HG03432 (cell line): Measurements from ENCODE around the gene MPZL2.
A peak's percentile ranks its signal among the peaks of the same experiment; 100 is the strongest.

Experiments
- ATAC-seq: cut with Tn5 transposase; IDR thresholded peaks from one replicate; pipeline ENCODE4 v1.9.1; 2021; ENCODE audit warnings: mild to moderate bottlenecking, moderate library complexity; ENCODE audit not compliant: unreplicated experiment

The MPZL2 gene

GRCh38 chr11:118283756-118284350 is 19.8 kb upstream of the MPZL2 start:
- ATAC-seq: no peak

DNA sequence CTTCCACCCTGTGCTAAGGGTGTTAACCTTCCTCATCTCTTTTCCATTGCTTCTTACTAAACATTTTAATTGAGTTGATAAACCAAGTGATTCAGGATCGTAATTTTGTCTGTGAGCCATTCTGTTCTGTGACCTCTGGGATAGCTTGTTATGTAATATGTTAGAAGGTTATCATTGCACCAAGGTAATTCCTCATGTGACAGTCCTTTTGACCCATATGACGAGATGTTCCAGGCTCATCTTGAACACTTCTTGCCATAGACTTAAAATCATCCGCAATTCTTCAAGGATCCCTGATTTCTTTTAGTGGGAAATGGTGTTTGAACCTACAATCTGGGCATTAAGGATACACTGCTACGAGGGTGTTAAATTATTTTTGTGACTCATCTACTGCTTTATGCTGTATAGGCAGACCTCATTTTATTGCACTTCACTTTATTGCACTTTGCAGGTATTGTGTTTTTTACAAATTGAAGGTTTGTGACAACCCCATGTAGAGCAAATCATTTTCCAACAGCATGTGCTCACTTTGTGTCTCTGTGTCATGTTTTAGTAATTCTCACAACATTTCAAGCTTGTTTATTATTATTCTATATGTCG is 19.0 kb upstream of the MPZL2 start:
- ATAC-seq: no peak

- no peak for ATAC-seq
These were observed 18.5 kb upstream of the MPZL2 start for GRCh38 chr11:118282606-118283005.

GRCh38 chr11:118281284-118281683 is 17.2 kb upstream of the MPZL2 start:
- no peak for ATAC-seq

DNA sequence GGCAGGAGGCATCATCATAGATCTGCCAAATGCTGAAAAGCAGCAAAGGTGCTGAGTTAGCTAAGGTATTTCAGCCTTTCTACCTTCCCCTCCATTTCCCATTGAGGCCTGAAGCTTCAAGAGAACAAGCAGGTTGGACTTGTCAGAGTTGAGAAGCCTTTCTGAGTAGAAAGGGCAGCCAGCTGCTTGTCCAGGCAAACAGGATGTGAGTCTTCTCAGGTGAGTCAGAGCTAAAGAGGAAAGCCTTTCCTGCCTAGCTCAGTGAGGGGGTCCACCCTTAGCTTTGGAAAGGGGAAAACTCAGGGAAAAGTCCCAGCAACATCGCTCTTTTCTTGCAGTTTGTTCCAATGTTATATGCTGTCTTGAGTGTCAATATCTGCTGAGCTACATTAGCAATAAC is 13.2 kb upstream of the MPZL2 start:
- no peak for ATAC-seq

DNA sequence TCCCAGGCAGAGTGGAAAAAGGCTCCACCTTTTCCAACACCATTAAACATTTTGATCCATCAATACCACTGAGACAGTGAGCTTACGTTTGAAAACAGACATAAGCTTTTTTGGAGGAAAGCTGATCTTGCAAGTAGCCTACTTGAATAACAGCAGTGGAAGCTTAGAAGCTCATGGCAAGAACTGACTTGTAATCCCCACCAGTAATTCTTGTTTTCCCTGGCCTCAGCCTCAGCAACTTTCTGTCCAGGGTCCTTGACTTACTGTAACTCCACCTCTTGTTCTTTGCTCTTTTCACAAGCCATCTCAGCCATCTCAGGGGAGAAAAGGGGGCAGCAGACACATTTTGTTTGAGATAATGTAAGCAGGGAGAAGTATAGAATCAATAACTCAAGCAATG is 12.3 kb upstream of the MPZL2 start:
- no peak for ATAC-seq

GRCh38 chr11:118275176-118275575 is 11.1 kb upstream of the MPZL2 start:
- ATAC-seq: no peak

DNA sequence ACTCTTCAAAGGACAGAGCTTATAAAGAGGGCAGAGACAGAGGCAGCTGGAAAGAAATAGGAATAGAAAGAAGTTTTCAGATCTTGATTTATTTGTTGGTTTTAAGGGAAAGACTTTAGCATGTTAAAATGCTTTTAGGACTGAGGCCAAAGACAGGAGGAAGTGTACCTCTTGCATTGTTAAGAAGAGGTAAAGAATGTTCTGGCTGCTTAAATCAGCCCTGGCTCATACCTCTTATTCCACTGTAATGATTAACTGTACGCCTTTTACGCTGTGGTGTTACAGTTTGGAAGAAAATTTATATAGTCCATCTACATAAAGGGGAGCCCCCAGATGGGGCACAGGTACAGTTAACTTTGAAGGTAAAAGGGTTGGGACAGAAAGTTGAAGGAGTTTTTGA is 10.1 kb upstream of the MPZL2 start:
- ATAC-seq: no peak

DNA sequence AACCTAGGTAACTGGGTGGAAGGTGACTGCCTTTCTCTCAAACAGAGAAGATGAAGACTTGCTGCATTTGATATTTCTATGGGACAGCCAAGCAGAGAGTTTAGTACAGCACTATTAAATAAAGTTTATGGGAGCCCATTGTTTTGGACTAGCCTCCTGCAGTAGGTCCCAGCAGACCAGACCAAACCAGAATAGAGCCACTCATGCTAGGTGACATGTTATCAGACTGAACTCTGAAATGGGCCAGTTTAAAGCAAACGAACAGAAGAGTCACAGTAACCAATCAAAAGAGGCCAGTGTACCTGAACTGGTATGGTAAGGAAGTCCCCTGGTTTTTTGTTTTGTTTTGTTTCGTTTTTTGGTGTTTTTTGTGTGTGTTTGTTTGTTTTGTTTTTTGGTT is 7.9 kb upstream of the MPZL2 start:
- no peak for ATAC-seq

DNA sequence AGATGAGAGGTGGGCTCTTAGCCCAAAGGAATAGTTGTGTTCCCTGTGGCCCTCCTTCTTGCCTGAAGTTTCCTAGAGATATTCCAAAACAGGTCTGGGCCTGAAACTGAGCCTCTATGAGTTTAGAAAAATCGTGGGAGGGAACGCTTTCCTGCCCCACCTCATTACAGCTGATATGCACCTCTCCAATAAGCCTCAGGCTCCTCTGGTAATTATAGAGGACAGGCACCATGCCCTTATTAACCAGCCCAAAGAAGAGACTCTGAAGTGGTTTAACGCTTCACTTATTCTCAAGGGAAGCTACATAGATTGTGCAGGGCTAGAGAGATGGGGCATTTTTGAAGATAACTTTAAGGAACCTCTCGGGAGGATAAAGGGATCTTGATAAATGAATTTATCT is 3.4 kb upstream of the MPZL2 start:
- no peak for ATAC-seq

GRCh38 chr11:118265954-118266353 is 1.9 kb upstream of the MPZL2 start:
- ATAC-seq: no peak

DNA sequence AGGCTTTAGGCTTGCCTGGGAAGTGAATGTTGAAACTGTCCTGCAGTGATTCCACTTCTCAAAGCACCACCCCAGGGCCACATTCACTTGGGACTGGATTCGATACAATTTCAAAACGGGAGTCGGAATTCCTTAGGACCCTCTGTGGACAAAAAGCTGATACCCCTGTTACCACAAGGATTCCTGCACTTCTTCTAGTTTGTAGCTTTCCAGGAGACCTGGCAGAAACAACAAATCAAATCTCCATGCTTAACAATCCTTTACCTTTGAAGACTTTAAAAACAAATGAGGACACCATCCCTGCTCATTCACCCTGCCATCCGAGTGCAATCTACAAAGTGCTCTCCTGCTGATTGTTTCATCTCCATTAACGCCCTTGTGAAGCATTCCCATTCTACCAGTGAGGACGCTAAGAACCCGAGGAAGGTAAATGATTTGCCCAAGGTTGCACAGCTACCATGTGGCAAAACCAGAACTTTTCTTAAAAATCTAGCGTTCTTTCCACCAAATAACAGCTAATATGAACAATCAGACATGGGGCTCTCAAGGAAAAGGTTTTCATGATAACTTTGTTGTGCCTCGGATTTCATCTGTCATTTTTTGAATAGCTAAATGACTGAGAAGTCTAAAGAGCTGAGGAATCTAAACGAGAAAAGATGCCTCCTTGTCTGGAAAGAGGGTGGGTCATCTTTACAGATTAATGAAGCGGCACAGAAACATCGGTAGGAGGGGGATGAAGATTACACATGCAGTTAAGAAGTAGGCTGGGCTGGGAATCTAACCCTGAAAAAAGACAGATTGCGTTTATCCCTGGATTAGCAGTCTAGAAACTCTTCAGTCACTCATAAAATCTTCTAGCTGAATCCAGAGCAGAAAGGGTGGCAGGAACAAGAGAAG is 720 bp upstream of the MPZL2 start:
- ATAC-seq: no peak

GRCh38 chr11:118263112-118263511 is 985 bp downstream of the MPZL2 start:
- no peak for ATAC-seq

DNA sequence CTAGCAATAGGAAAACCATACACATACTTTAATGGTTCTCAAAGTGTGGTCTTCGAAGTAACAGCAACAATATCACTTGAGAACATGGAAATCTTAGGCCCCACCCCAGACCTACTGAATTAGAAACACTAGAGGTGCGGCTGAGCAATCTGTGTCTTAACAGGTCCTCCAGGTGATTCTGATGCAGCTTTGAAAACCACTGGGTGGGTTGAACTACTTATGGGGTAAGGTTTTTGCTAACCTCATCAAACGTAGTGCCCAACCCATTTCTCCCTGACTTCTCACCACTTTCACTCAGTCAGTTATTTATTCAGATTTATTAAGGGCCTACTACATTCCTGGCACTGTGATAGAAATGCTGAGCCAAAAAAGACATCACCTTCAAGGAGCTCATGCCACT is 3.7 kb downstream of the MPZL2 start:
- no peak for ATAC-seq

GRCh38 chr11:118259138-118259537 is 5.0 kb downstream of the MPZL2 start:
- ATAC-seq: no peak

- ATAC-seq: no peak
These were observed 5.7 kb downstream of the MPZL2 start for GRCh38 chr11:118258410-118258809.

- peak; percentile 17 for ATAC-seq
These were observed 11.4 kb downstream of the MPZL2 start for GRCh38 chr11:118252688-118253087.

GRCh38 chr11:118251858-118252652 is 12.0 kb downstream of the MPZL2 start, which contains the start of gene MPZL3:
Gene MPZL3 (minus strand): TSS chr11:118252365. CDS start chr11:118252294, 71 bp downstream.
- peak; percentile 85 for ATAC-seq

- ATAC-seq: no peak
These were observed 17.1 kb downstream of the MPZL2 start for GRCh38 chr11:118247041-118247440.

DNA sequence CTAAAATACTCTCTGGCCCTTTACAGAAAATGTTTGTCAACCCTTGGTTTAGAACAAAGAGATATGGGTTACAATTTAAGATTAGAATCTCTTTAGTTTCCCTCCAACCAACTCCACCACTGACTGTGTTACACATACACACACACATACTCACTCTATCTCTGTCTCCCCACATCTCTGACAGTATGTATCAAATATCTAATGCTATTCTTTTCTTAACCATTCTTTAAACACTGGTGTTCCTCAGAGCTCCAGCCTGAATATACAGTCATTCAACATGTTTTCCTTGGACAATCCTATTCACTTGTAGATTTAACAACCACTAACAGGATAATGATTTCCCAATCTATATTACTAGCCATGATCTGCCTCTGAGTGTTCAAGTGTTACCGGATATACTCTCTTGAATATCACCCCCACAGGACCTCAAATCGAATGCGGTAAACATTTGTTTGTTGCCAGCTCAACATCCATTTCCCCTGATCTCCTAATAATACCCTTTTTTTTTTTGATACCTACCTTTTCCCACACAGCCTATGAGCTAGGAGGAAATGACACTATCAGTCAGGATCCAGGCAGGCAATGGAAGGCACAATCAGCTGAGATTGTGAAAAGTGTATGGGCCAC is 18.0 kb downstream of the MPZL2 start:
- no peak for ATAC-seq
